SK-N-SH treated with all-trans-retinoic acid at 6 μM for 48 hours (cell line): Measurements from ENCODE around the gene NMT1.

ENCODE experiments used
- ATAC-seq: fragments of 200-7000 bp; cut with Tn5 transposase; 3 replicates; pipeline ENCODE4 v1.9.1; 2020; ENCODE audit warnings: mild to moderate bottlenecking, moderate library complexity
- BACH2 ChIP-seq: fragments of 250-450 bp; sonication (Bioruptor Pico); IDR thresholded peaks from 2 replicates; pipeline ENCODE4 v1.9.0; 2021; ENCODE audit warnings: mild to moderate bottlenecking, borderline replicate concordance
- CREB5 ChIP-seq: fragments of 250-450 bp; sonication (Bioruptor Pico); IDR thresholded peaks from 2 replicates; pipeline ENCODE4 v1.5.1; 2020; ENCODE audit warnings: low read depth, mild to moderate bottlenecking, moderate library complexity
- CSRNP3 ChIP-seq: fragments of 250-450 bp; sonication (Bioruptor Pico); IDR thresholded peaks from 2 replicates; pipeline ENCODE4 v1.5.1; 2021; ENCODE audit warnings: mild to moderate bottlenecking, moderate library complexity
- GLIS3 ChIP-seq: fragments of 250-450 bp; sonication (Bioruptor Pico); IDR thresholded peaks from 2 replicates; pipeline ENCODE4 v1.5.0; 2020; ENCODE audit warnings: mild to moderate bottlenecking, moderate library complexity
- ISL1 ChIP-seq: fragments of 250-450 bp; sonication (Bioruptor Pico); IDR thresholded peaks from 2 replicates; pipeline ENCODE4 v2.1.2; 2022; ENCODE audit warnings: mild to moderate bottlenecking, moderate library complexity
- OSR1 ChIP-seq: fragments of 250-450 bp; sonication (Bioruptor Pico); IDR thresholded peaks from 2 replicates; pipeline ENCODE4 v1.8.0; 2022; ENCODE audit warnings: moderate library complexity, mild to moderate bottlenecking, inconsistent platforms
- POU6F1 ChIP-seq: fragments of 250-450 bp; sonication (Bioruptor Pico); IDR thresholded peaks from 2 replicates; pipeline ENCODE4 v1.8.0; 2021; ENCODE audit warnings: low read depth, mild to moderate bottlenecking, moderate library complexity, borderline replicate concordance
- PPARA ChIP-seq: fragments of 250-450 bp; sonication (Bioruptor Pico); IDR thresholded peaks from 2 replicates; pipeline ENCODE4 v1.5.0; 2020; ENCODE audit warnings: mild to moderate bottlenecking, borderline replicate concordance
- RARB ChIP-seq: fragments of 250-450 bp; sonication (Bioruptor Pico); IDR thresholded peaks from 2 replicates; pipeline ENCODE4 v1.8.0; 2021; ENCODE audit warnings: mild to moderate bottlenecking, moderate library complexity
- SNAI2 ChIP-seq: fragments of 250-450 bp; sonication (Bioruptor Pico); IDR thresholded peaks from 2 replicates; pipeline ENCODE4 v1.5.0; 2020; ENCODE audit warnings: mild to moderate bottlenecking, moderate library complexity
- TOX ChIP-seq: fragments of 250-450 bp; sonication (Bioruptor Pico); IDR thresholded peaks from 2 replicates; pipeline ENCODE4 v1.8.0; 2021; ENCODE audit warnings: mild to moderate bottlenecking, moderate library complexity, borderline replicate concordance
- ZC3H10 ChIP-seq: fragments of 250-450 bp; sonication (Bioruptor Pico); IDR thresholded peaks from 2 replicates; pipeline ENCODE4 v1.5.1; 2021; ENCODE audit warnings: mild to moderate bottlenecking, moderate library complexity
- ZFP3 ChIP-seq: fragments of 250-450 bp; sonication (Bioruptor Pico); IDR thresholded peaks from 2 replicates; pipeline ENCODE4 v1.5.0; 2020; ENCODE audit warnings: mild to moderate bottlenecking, moderate library complexity
- ZNF70 ChIP-seq: fragments of 450-650 bp; formaldehyde crosslinking; IDR thresholded peaks from 2 replicates; pipeline ENCODE4 v1.5.0; 2020; ENCODE audit warnings: mild to moderate bottlenecking, moderate library complexity
- ZNF8 ChIP-seq: fragments of 450-650 bp; formaldehyde crosslinking; IDR thresholded peaks from 2 replicates; pipeline ENCODE4 v1.5.0; 2020; ENCODE audit warnings: mild to moderate bottlenecking, moderate library complexity
- TF ChIP-seq, protein P1 (sequence below): fragments of 250-450 bp; sonication (Bioruptor Pico); IDR thresholded peaks from 2 replicates; pipeline ENCODE4 v1.5.0; 2020; ENCODE audit warnings: mild to moderate bottlenecking, moderate library complexity

Gene NMT1

DNA sequence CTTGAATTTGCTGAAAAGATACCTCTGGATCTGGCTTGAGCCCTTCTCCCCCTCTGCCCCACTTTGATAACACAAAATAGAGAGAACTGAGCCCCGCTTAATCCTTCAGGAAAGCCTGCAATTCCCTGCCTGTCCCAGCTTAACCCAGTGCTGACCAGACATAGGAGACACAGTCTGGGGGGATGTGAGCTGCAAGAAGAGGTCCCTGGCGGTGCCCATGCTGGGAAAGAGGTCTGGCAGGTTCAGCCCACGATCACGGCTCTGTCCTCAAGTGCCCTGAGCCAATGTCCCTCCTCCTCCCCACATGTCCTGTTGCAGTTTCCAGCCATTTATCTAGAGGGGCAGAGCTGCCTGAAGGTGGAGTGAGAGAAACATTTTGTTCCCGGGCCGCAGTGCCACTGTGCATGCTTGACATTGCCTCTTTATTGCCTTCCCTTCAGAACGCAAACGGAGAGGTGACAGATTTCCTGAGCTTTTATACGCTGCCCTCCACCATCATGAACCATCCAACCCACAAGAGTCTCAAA, 42.2 kb downstream of the NMT1 start (continued):
- TF ChIP-seq, protein P1, sequence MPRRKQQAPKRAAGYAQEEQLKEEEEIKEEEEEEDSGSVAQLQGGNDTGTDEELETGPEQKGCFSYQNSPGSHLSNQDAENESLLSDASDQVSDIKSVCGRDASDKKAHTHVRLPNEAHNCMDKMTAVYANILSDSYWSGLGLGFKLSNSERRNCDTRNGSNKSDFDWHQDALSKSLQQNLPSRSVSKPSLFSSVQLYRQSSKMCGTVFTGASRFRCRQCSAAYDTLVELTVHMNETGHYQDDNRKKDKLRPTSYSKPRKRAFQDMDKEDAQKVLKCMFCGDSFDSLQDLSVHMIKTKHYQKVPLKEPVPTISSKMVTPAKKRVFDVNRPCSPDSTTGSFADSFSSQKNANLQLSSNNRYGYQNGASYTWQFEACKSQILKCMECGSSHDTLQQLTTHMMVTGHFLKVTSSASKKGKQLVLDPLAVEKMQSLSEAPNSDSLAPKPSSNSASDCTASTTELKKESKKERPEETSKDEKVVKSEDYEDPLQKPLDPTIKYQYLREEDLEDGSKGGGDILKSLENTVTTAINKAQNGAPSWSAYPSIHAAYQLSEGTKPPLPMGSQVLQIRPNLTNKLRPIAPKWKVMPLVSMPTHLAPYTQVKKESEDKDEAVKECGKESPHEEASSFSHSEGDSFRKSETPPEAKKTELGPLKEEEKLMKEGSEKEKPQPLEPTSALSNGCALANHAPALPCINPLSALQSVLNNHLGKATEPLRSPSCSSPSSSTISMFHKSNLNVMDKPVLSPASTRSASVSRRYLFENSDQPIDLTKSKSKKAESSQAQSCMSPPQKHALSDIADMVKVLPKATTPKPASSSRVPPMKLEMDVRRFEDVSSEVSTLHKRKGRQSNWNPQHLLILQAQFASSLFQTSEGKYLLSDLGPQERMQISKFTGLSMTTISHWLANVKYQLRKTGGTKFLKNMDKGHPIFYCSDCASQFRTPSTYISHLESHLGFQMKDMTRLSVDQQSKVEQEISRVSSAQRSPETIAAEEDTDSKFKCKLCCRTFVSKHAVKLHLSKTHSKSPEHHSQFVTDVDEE (CRISPR knock-in tag) = no peak
- TF ChIP-seq PPARA (CRISPR knock-in tag) = no peak

DNA sequence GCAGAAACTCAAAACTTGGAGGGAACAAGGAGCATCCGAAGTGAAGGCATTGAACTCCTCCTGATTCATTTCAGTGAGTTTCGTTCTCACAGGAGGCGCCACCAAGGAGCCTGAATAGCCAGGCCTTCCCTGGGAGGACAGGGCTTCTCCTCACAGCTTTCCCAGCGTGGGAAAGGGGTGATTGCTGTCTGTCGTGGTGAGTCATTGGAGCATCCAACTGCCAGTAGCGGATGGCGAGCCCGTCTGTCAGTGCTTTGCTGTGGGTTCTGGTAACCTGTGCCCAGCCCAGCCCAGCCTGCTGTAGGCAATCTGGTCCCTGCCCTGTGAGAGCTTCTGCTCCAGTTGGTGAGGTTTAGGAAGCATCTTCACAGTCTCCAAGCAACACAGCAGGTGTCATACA, 42.9 kb downstream of the NMT1 start:
- TF ChIP-seq, protein P1 (CRISPR knock-in tag) = no peak
- TF ChIP-seq ZNF70 (no peak), GLIS3 (CRISPR knock-in tag) (no peak), BACH2 (CRISPR knock-in tag) (no peak), OSR1 (CRISPR knock-in tag) (no peak), ZNF8 (CRISPR knock-in tag) (no peak)
- ATAC-seq = no peak

- TF ChIP-seq ZNF8 (CRISPR knock-in tag) (no peak), ISL1 (CRISPR knock-in tag) (no peak), CREB5 (CRISPR knock-in tag) (no peak), SNAI2 (no peak), CSRNP3 (CRISPR knock-in tag) (no peak)
- ATAC-seq = no peak
Observed at GRCh38 chr17:45104497-45104896, 43.4 kb downstream of the NMT1 start.

- no peak for TF ChIP-seq ISL1 (CRISPR knock-in tag)
- no peak for TF ChIP-seq ZNF8 (CRISPR knock-in tag)
- TF ChIP-seq, protein P1 (CRISPR knock-in tag) = no peak
- TF ChIP-seq OSR1 (CRISPR knock-in tag) = no peak
- TF ChIP-seq CREB5 (CRISPR knock-in tag) = no peak
- TF ChIP-seq ZC3H10 (CRISPR knock-in tag) = no peak
- no peak for TF ChIP-seq ZFP3 (CRISPR knock-in tag)
- no peak for TF ChIP-seq POU6F1
- TF ChIP-seq ZNF70 = no peak
- TF ChIP-seq GLIS3 (CRISPR knock-in tag) = no peak
- no peak for TF ChIP-seq BACH2 (CRISPR knock-in tag)
- TF ChIP-seq SNAI2 = no peak
- no peak for TF ChIP-seq RARB
- no peak for TF ChIP-seq CSRNP3 (CRISPR knock-in tag)
- TF ChIP-seq TOX (CRISPR knock-in tag) = no peak
- no peak for ATAC-seq
Observed at GRCh38 chr17:45104907-45105624, 43.9 kb downstream of the NMT1 start.
